Uterus (tissue), 4 donors: ENCODE data around the gene CHMP4B. TPM values are rescaled to one million over a fixed set of nuclear protein-coding genes. Genes with fewer than 3 reads are reported as not detected.

Experiments
- DNase-seq, 2 donors: peaks; one replicate each; pipeline ENCODE4 v3.0.0-alpha.2; 2019 to 2020
- H3K27ac ChIP-seq, 2 donors: fragments of 200-600 bp; sonication (generic); 1 replicate in 1 of 2; 2 replicates in 1 of 2; pipeline ENCODE4 v1.5.1; 2016 to 2018
- H3K27me3 ChIP-seq, 2 donors: fragments of 200-600 bp; sonication (generic); one replicate each; pipeline ENCODE4 v1.5.1; 2018 to 2019; ENCODE audit warnings: control low read depth in 1 of 2
- H3K36me3 ChIP-seq, 2 donors: fragments of 200-600 bp; sonication (generic); one replicate each; pipeline ENCODE4 v1.5.1; 2019; ENCODE audit warnings: control low read depth in 1 of 2
- H3K4me1 ChIP-seq, 2 donors: fragments of 200-600 bp; sonication (generic); one replicate each; pipeline ENCODE4 v1.5.1; 2018 to 2019; ENCODE audit warnings: control low read depth in 1 of 2
- H3K4me3 ChIP-seq, 2 donors: fragments of 200-600 bp; sonication (generic); 1 replicate in 1 of 2; 2 replicates in 1 of 2; pipeline ENCODE4 v1.5.1; 2018 to 2019; ENCODE audit warnings: mild to moderate bottlenecking in 1 of 2
- H3K9me3 ChIP-seq, 2 donors: fragments of 200-600 bp; sonication (generic); one replicate each; pipeline ENCODE4 v1.5.1; 2019; ENCODE audit warnings: control low read depth in 1 of 2
- CTCF ChIP-seq, 4 experiments: fragments of 200-600 bp in 2 of 4; fragments of 450-650 bp in 2 of 4; sonication (generic) in 2 of 4; IDR thresholded peaks; one replicate each; pipeline ENCODE4 v1.5.1; 2016 to 2019; ENCODE audit warnings: antibody characterized with exemption in 4 of 4, mild to moderate bottlenecking in 2 of 4, moderate library complexity in 1 of 4
- POLR2A ChIP-seq, 2 donors: fragments of 450-650 bp; IDR thresholded peaks; one replicate each; pipeline ENCODE4 v1.6.1; 2016; ENCODE audit warnings: antibody characterized with exemption in 2 of 2, mild to moderate bottlenecking in 1 of 2, moderate library complexity in 1 of 2
- intact Hi-C: fragments of 100-400 bp; cut with DNase I; formaldehyde crosslinking; loops from one replicate; pipeline ENCODE4 v1.15.1; 2023; ENCODE audit warnings: low total_unique reads
- total RNA-seq, 4 donors: library from RNA; depleted of rRNA in 3 of 4; stranded (reverse); fragments of >200 nt in 3 of 4; gene quantifications; one replicate each; pipeline versions ENCODE4 v1.1.0 to v1.2.4, GENCODE V29; 2014 to 2023
- donor health status: DM: yes; HTN: yes; CAD: no.

The CHMP4B gene
- total RNA-seq, 4 donors from 2014 or later = 48.0 to 73.8 (median 57.9) TPM

- TF ChIP-seq CTCF (IDR thresholded peaks at IDR 0.05) (no peak), POLR2A (IDR thresholded peaks at IDR 0.05) (no peak)
- Histone ChIP-seq H3K27me3 (no peaks in the 10 kb centered on the region), H3K36me3 (no peaks in the 10 kb centered on the region), H3K9me3 (no peaks in the 10 kb centered on the region), H3K4me3 (no peak overlapping the region), H3K27ac (peak overlapping the region in 1 of 2 donors; percentile 33), H3K4me1 (peaks cover 0 to 14% of the 10 kb centered on the region in 2 donors)
- intact Hi-C loops = no loop called here
- DNase-seq = no peak
These were observed 16.6 kb downstream of the CHMP4B start for GRCh38 chr20:33827634-33828325.

- H3K9me3 ChIP-seq = no peaks in the 10 kb centered on the region
- H3K27me3 ChIP-seq = no peaks in the 10 kb centered on the region
- intact Hi-C loops = no loop called here
- peaks cover 0 to 14% of the 10 kb centered on the region in 2 donors for H3K4me1 ChIP-seq
- peak overlapping the region in 1 of 2 donors; percentile 33 for H3K27ac ChIP-seq
- TF ChIP-seq POLR2A (IDR thresholded peaks at IDR 0.05) (no peak), CTCF (IDR thresholded peaks at IDR 0.05) (no peak)
- no peaks in the 10 kb centered on the region for H3K36me3 ChIP-seq
- no peak for DNase-seq
- H3K4me3 ChIP-seq = no peak overlapping the region
These were observed 17.2 kb downstream of the CHMP4B start for GRCh38 chr20:33828326-33828844.

GRCh38 chr20:33828967-33829560, 17.9 kb downstream of the CHMP4B start:
- TF ChIP-seq POLR2A (IDR thresholded peaks at IDR 0.05) (no peak), CTCF (IDR thresholded peaks at IDR 0.05) (no peak)
- Histone ChIP-seq H3K4me3 (no peak overlapping the region), H3K27me3 (no peaks in the 10 kb centered on the region), H3K36me3 (no peaks in the 10 kb centered on the region), H3K4me1 (peaks cover 0 to 14% of the 10 kb centered on the region in 2 donors), H3K9me3 (no peaks in the 10 kb centered on the region), H3K27ac (peak overlapping the region in 1 of 2 donors; percentile 33)
- DNase-seq = no peak
- intact Hi-C loops = no loop called here

- intact Hi-C loops = no loop called here
- Histone ChIP-seq H3K27ac (no peak overlapping the region), H3K9me3 (no peaks in the 10 kb centered on the region), H3K4me3 (no peak overlapping the region), H3K36me3 (no peaks in the 10 kb centered on the region), H3K4me1 (peaks cover 0 to 14% of the 10 kb centered on the region in 2 donors), H3K27me3 (no peaks in the 10 kb centered on the region)
- no peak for DNase-seq
- no peak for TF ChIP-seq POLR2A (IDR thresholded peaks at IDR 0.05)
- no peak for TF ChIP-seq CTCF (IDR thresholded peaks at IDR 0.05)
These were observed 18.5 kb downstream of the CHMP4B start for GRCh38 chr20:33829636-33830035.

GRCh38 chr20:33830371-33830770, 19.2 kb downstream of the CHMP4B start:
- no peak for TF ChIP-seq POLR2A (IDR thresholded peaks at IDR 0.05)
- TF ChIP-seq CTCF (IDR thresholded peaks at IDR 0.05) = no peak
- Histone ChIP-seq H3K9me3 (no peaks in the 10 kb centered on the region), H3K27me3 (no peaks in the 10 kb centered on the region), H3K36me3 (no peaks in the 10 kb centered on the region), H3K27ac (no peak overlapping the region), H3K4me3 (no peak overlapping the region), H3K4me1 (peaks cover 0 to 14% of the 10 kb centered on the region in 2 donors)
- DNase-seq = no peak
- intact Hi-C loops = no loop called here
